ENCODE data around the gene NMBR.
"Not testable (repeated sequence)": the region's sequence is repeated elsewhere in the genome, so short reads cannot be mapped to it uniquely, and the experiment has no call there.

Gene NMBR

GRCh38 chr6:142051404-142051803, 95.5 kb downstream of the NMBR start:
- DNase-seq = no peak

- no peak for DNase-seq
Observed at GRCh38 chr6:142048593-142048980, 98.3 kb downstream of the NMBR start.

- DNase-seq = no peak
Observed at GRCh38 chr6:142047934-142048592, 98.9 kb downstream of the NMBR start.

GRCh38 chr6:142045380-142046278, 101.3 kb downstream of the NMBR start:
- DNase-seq = no peak

- DNase-seq = no peak
Observed at GRCh38 chr6:142035890-142036289, 111.0 kb downstream of the NMBR start.

- no peak for DNase-seq
Observed at GRCh38 chr6:142031035-142031434, 115.9 kb downstream of the NMBR start.

- DNase-seq = no peak
Observed at GRCh38 chr6:142030115-142030619, 116.8 kb downstream of the NMBR start.

GRCh38 chr6:142028527-142028926, 118.4 kb downstream of the NMBR start:
- no peak for DNase-seq

GRCh38 chr6:142027804-142028203, 119.1 kb downstream of the NMBR start:
- DNase-seq = not testable (repeated sequence)

GRCh38 chr6:142027074-142027473, 119.8 kb downstream of the NMBR start:
- no peak for DNase-seq

GRCh38 chr6:142026471-142026870, 120.5 kb downstream of the NMBR start:
- no peak for DNase-seq

Data from activated CD8-positive, alpha-beta memory T cell treated with anti-CD3 and anti-CD28 coated beads, Interleukin-2, amount 50 U/mL, for 4 hours (primary cell).